Transverse colon (tissue), 4 donors: ENCODE results near the gene EXTL2.

ENCODE experiments used
- POLR2AphosphoS5 ChIP-seq, 3 donors: sonication (generic); formaldehyde crosslinking; IDR thresholded peaks; one replicate each; pipeline ENCODE4 v1.6.1; 2016; ENCODE audit warnings: antibody characterized with exemption in 3 of 3
- TF ChIP-seq, protein P1 (sequence below), 5 experiments: fragments of 200-600 bp in 3 of 5; fragments of 450-650 bp in 2 of 5; sonication (generic) in 3 of 5; IDR thresholded peaks; 1 replicate in 2 of 5; 2 replicates in 3 of 5; pipeline ENCODE4 v1.5.1; 2016 to 2017; ENCODE audit warnings: antibody characterized with exemption in 5 of 5, inconsistent platforms in 3 of 5, mild to moderate bottlenecking in 2 of 5, moderate library complexity in 1 of 5

DNA sequence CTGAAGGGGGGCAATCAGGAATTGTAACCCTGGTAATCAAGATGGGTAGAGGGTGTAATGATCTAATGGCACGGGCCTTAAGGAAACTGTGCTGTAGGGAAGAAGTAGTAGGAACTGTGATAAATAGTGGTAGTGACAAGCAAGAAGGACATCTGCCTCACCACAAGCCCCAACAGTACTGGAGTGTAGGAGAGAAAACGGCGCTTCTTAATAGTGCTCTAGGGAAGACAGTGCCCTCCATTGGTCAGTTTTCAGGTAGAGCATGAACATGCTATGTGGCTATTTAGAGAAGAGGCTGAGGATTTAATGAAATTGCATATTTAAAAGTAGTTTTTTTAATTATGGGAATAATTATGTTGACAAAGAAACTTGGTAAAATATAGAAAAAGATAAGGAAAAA lies 33.5 kb upstream of the EXTL2 start:
- TF ChIP-seq POLR2AphosphoS5 (IDR thresholded peaks at IDR 0.05) = no peak
- TF ChIP-seq, protein P1, sequence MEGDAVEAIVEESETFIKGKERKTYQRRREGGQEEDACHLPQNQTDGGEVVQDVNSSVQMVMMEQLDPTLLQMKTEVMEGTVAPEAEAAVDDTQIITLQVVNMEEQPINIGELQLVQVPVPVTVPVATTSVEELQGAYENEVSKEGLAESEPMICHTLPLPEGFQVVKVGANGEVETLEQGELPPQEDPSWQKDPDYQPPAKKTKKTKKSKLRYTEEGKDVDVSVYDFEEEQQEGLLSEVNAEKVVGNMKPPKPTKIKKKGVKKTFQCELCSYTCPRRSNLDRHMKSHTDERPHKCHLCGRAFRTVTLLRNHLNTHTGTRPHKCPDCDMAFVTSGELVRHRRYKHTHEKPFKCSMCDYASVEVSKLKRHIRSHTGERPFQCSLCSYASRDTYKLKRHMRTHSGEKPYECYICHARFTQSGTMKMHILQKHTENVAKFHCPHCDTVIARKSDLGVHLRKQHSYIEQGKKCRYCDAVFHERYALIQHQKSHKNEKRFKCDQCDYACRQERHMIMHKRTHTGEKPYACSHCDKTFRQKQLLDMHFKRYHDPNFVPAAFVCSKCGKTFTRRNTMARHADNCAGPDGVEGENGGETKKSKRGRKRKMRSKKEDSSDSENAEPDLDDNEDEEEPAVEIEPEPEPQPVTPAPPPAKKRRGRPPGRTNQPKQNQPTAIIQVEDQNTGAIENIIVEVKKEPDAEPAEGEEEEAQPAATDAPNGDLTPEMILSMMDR (IDR thresholded peaks at IDR 0.05) = no peak
